GM12878 (cell line): ENCODE measurements around the gene HSF5.

Experiments
- BHLHE40 ChIP-seq, 2 experiments: fragments of 450-650 bp in 1 of 2; IDR thresholded peaks; 2 replicates each; pipeline ENCODE4 v1.6.1; 2011 to 2017; ENCODE audit warnings: low read depth in 2 of 2, borderline replicate concordance in 1 of 2, improper control_type of control experiment in 1 of 2, low read length in 1 of 2, mild to moderate bottlenecking in 1 of 2
- EGR1 ChIP-seq, 2 experiments: IDR thresholded peaks; 1 replicate in 1 of 2; 2 replicates in 1 of 2; pipeline ENCODE4 v1.6.1; 2011 to 2012; ENCODE audit warnings: low read depth in 2 of 2, low read length in 2 of 2, borderline replicate concordance in 1 of 2, mild to moderate bottlenecking in 1 of 2, moderate library complexity in 1 of 2
- EZH2 ChIP-seq: IDR thresholded peaks from 2 replicates; pipeline ENCODE4 v1.6.1; 2012; ENCODE audit warnings: low read depth, mild to moderate bottlenecking, control low read depth, inconsistent platforms, low read length, borderline replicate concordance; ENCODE audit not compliant: control insufficient read depth
- POLR2AphosphoS5 ChIP-seq: IDR thresholded peaks from 2 replicates; pipeline ENCODE4 v1.6.1; 2011; ENCODE audit warnings: mild to moderate bottlenecking, low read length, inconsistent platforms
- REST ChIP-seq: IDR thresholded peaks from 2 replicates; pipeline ENCODE4 v1.6.1; 2012; ENCODE audit warnings: mild to moderate bottlenecking, low read depth, low read length
- TAF1 ChIP-seq: IDR thresholded peaks from 2 replicates; pipeline ENCODE4 v1.6.1; 2011; ENCODE audit warnings: mild to moderate bottlenecking, low read depth, low read length, borderline replicate concordance
- USF2 ChIP-seq: IDR thresholded peaks from 2 replicates; pipeline ENCODE4 v1.6.1; 2011; ENCODE audit warnings: low read depth, low read length, improper control_type of control experiment, borderline replicate concordance
- TF ChIP-seq, protein P1 (sequence below): fragments of 450-650 bp; IDR thresholded peaks from 2 replicates; pipeline ENCODE4 v1.6.1; 2016; ENCODE audit warnings: mild to moderate bottlenecking, moderate library complexity, borderline replicate concordance
- TF ChIP-seq, protein P2 (sequence below), 3 experiments: IDR thresholded peaks in 2 of 3; conservative IDR thresholded peaks in 1 of 3; 2 replicates each; pipeline ENCODE4 v1.5.1; 2011; ENCODE audit warnings: low read depth in 3 of 3, low read length in 3 of 3, mild to moderate bottlenecking in 3 of 3, control low read depth in 2 of 3, moderate library complexity in 2 of 3, inconsistent platforms in 1 of 3, mixed read lengths in 1 of 3; ENCODE audit not compliant: control insufficient read depth in 2 of 3, insufficient read depth in 1 of 3; ENCODE audit errors: extremely low read depth in 1 of 3
- TF ChIP-seq, protein P3 (sequence below): fragments of 450-650 bp; IDR thresholded peaks from 2 replicates; pipeline ENCODE4 v1.6.1; 2016; ENCODE audit warnings: mild to moderate bottlenecking

DNA sequence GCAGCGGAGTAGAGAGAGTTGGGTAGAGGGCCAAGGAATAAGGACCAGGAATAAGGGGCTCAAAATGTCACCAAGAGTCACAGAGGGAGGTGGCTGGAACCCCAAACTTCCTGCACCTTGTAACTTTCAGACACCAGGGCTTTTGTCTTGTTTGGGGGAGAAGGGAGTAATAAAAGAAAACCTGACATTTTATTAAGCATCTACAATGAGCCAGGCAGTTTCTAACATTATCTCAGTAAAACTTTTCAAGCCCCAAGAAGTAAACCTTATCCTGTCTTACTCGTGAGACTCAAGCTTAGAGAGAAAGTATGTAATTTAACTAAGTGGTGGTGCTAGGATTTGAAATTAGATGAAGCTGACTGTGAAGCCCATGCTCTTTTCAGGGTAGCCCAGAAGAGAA lies 27.1 kb upstream of the HSF5 start:
- TF ChIP-seq, protein P1, sequence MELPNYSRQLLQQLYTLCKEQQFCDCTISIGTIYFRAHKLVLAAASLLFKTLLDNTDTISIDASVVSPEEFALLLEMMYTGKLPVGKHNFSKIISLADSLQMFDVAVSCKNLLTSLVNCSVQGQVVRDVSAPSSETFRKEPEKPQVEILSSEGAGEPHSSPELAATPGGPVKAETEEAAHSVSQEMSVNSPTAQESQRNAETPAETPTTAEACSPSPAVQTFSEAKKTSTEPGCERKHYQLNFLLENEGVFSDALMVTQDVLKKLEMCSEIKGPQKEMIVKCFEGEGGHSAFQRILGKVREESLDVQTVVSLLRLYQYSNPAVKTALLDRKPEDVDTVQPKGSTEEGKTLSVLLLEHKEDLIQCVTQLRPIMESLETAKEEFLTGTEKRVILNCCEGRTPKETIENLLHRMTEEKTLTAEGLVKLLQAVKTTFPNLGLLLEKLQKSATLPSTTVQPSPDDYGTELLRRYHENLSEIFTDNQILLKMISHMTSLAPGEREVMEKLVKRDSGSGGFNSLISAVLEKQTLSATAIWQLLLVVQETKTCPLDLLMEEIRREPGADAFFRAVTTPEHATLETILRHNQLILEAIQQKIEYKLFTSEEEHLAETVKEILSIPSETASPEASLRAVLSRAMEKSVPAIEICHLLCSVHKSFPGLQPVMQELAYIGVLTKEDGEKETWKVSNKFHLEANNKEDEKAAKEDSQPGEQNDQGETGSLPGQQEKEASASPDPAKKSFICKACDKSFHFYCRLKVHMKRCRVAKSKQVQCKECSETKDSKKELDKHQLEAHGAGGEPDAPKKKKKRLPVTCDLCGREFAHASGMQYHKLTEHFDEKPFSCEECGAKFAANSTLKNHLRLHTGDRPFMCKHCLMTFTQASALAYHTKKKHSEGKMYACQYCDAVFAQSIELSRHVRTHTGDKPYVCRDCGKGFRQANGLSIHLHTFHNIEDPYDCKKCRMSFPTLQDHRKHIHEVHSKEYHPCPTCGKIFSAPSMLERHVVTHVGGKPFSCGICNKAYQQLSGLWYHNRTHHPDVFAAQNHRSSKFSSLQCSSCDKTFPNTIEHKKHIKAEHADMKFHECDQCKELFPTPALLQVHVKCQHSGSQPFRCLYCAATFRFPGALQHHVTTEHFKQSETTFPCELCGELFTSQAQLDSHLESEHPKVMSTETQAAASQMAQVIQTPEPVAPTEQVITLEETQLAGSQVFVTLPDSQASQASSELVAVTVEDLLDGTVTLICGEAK = no peak
- TF ChIP-seq, protein P2, sequence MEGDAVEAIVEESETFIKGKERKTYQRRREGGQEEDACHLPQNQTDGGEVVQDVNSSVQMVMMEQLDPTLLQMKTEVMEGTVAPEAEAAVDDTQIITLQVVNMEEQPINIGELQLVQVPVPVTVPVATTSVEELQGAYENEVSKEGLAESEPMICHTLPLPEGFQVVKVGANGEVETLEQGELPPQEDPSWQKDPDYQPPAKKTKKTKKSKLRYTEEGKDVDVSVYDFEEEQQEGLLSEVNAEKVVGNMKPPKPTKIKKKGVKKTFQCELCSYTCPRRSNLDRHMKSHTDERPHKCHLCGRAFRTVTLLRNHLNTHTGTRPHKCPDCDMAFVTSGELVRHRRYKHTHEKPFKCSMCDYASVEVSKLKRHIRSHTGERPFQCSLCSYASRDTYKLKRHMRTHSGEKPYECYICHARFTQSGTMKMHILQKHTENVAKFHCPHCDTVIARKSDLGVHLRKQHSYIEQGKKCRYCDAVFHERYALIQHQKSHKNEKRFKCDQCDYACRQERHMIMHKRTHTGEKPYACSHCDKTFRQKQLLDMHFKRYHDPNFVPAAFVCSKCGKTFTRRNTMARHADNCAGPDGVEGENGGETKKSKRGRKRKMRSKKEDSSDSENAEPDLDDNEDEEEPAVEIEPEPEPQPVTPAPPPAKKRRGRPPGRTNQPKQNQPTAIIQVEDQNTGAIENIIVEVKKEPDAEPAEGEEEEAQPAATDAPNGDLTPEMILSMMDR (IDR thresholded peaks at IDR 0.05 in 2 of 3, conservative IDR thresholded peaks at IDR 0.05 in 1 of 3; ENCODE audit: control insufficient read depth in 2 of 3, extremely low read depth in 1 of 3, insufficient read depth in 1 of 3, low read depth in 3 of 3, low read length in 3 of 3) = no peak
- no peak for TF ChIP-seq REST
- TF ChIP-seq, protein P3, sequence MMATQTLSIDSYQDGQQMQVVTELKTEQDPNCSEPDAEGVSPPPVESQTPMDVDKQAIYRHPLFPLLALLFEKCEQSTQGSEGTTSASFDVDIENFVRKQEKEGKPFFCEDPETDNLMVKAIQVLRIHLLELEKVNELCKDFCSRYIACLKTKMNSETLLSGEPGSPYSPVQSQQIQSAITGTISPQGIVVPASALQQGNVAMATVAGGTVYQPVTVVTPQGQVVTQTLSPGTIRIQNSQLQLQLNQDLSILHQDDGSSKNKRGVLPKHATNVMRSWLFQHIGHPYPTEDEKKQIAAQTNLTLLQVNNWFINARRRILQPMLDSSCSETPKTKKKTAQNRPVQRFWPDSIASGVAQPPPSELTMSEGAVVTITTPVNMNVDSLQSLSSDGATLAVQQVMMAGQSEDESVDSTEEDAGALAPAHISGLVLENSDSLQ = no peak
- TF ChIP-seq BHLHE40 (IDR thresholded peaks at IDR 0.05; ENCODE audit: borderline replicate concordance in 1 of 2, low read depth in 2 of 2, low read length in 1 of 2) = no peak
- no peak for TF ChIP-seq EZH2
- TF ChIP-seq TAF1 = no peak
- TF ChIP-seq USF2 = no peak
- no peak for TF ChIP-seq EGR1 (IDR thresholded peaks at IDR 0.05; ENCODE audit: borderline replicate concordance in 1 of 2, low read depth in 2 of 2, low read length in 2 of 2)
- no peak for TF ChIP-seq POLR2AphosphoS5
